OCI-LY3 (cell line): ENCODE measurements around the gene TMEM132D.

ENCODE experiments used
- H2AFZ ChIP-seq: fragments of 200-600, 300-600 bp; shearing (Covaris generic); 2 replicates; pipeline ENCODE4 v1.6.0; 2014; ENCODE audit warnings: antibody characterized with exemption, low read depth, low read length
- H3K27ac ChIP-seq: fragments of 200-600, 300-600 bp; sonication (generic); 2 replicates; pipeline ENCODE4 v1.5.1; 2014; ENCODE audit warnings: mild to moderate bottlenecking, low read length, moderate library complexity, mixed read lengths
- H3K27me3 ChIP-seq: fragments of 200-600, 300-600 bp; sonication (generic); 2 replicates; pipeline ENCODE4 v1.6.1; 2014; ENCODE audit warnings: low read depth, low read length, mixed read lengths
- H3K36me3 ChIP-seq: fragments of 200-600, 300-600 bp; sonication (generic); replicated peaks from 2 replicates; pipeline ENCODE3; 2014; ENCODE audit warnings: low read depth, low read length, mixed read lengths
- H3K4me1 ChIP-seq: fragments of 300-600, 200-600 bp; sonication (generic); 2 replicates; pipeline ENCODE4 v1.6.1; 2014; ENCODE audit warnings: low read length, mixed read lengths
- H3K4me2 ChIP-seq: fragments of 200-600, 300-600 bp; sonication (generic); 2 replicates; pipeline ENCODE4 v1.6.1; 2014; ENCODE audit warnings: low read length, mixed read lengths
- H3K4me3 ChIP-seq: fragments of 300-600, 200-600 bp; sonication (generic); 2 replicates; pipeline ENCODE4 v1.5.1; 2014; ENCODE audit warnings: antibody characterized with exemption, mild to moderate bottlenecking, low read length, moderate library complexity
- H3K79me2 ChIP-seq: fragments of 300-600, 200-600 bp; shearing (Covaris generic); 2 replicates; pipeline ENCODE4 v1.6.1; 2014; ENCODE audit warnings: mild to moderate bottlenecking, low read length, mixed read lengths
- H3K9ac ChIP-seq: fragments of 300-600, 200-600 bp; shearing (Covaris generic); 2 replicates; pipeline ENCODE4 v1.6.0; 2014; ENCODE audit warnings: mild to moderate bottlenecking, low read length, moderate library complexity
- H3K9me3 ChIP-seq: fragments of 200-600, 300-600 bp; shearing (Covaris generic); 2 replicates; pipeline ENCODE4 v1.6.1; 2014; ENCODE audit warnings: low read length, mixed read lengths; ENCODE audit not compliant: insufficient read depth
- H4K20me1 ChIP-seq: fragments of 200-600, 300-600 bp; sonication (generic); 2 replicates; pipeline ENCODE4 v1.6.1; 2016; ENCODE audit warnings: low read length, mixed read lengths; ENCODE audit not compliant: insufficient read depth
- CTCF ChIP-seq: fragments of 200-600, 300-600 bp; sonication (generic); IDR thresholded peaks from 2 replicates; pipeline ENCODE4 v1.5.1; 2014; ENCODE audit warnings: antibody characterized with exemption, low read length, low read depth
- EZH2phosphoT487 ChIP-seq: fragments of 200-600 bp; shearing (Covaris generic); IDR thresholded peaks from 2 replicates; pipeline ENCODE4 v1.6.1; 2018; ENCODE audit warnings: antibody characterized with exemption, mixed run types, low read depth

The TMEM132D gene

GRCh38 chr12:129201029-129201428 lies 702.8 kb downstream of the TMEM132D start:
- H3K9ac ChIP-seq = no peak overlapping the region
- no peaks in the 10 kb centered on the region for H3K36me3 ChIP-seq
- no peaks in the 10 kb centered on the region for H3K27me3 ChIP-seq
- H3K4me3 ChIP-seq = no peak overlapping the region
- H3K4me2 ChIP-seq = no peak overlapping the region
- no peak overlapping the region for H2AFZ ChIP-seq
- no peaks in the 10 kb centered on the region for H3K4me1 ChIP-seq
- no peak overlapping the region for H3K27ac ChIP-seq
- H3K79me2 ChIP-seq = no peaks in the 10 kb centered on the region
- H4K20me1 ChIP-seq = no peaks in the 10 kb centered on the region
- TF ChIP-seq CTCF (no peak), EZH2phosphoT487 (no peak)
- no peaks in the 10 kb centered on the region for H3K9me3 ChIP-seq

- no peak overlapping the region for H3K27ac ChIP-seq
- no peaks in the 10 kb centered on the region for H4K20me1 ChIP-seq
Measured at GRCh38 chr12:129200576-129200975, 703.2 kb downstream of the TMEM132D start.

GRCh38 chr12:129196927-129197326 lies 706.9 kb downstream of the TMEM132D start:
- Histone ChIP-seq H3K4me2 (no peak overlapping the region), H3K4me3 (no peak overlapping the region), H3K36me3 (no peaks in the 10 kb centered on the region), H3K27ac (no peak overlapping the region), H3K79me2 (no peaks in the 10 kb centered on the region), H2AFZ (no peak overlapping the region), H3K9me3 (no peaks in the 10 kb centered on the region), H3K9ac (no peak overlapping the region), H3K27me3 (no peaks in the 10 kb centered on the region), H4K20me1 (no peaks in the 10 kb centered on the region), H3K4me1 (no peaks in the 10 kb centered on the region)
- TF ChIP-seq CTCF = no peak
- TF ChIP-seq EZH2phosphoT487 = no peak

More at GRCh38 chr12:129200576-129200975, 703.2 kb downstream of the TMEM132D start:
- Histone ChIP-seq H3K9ac (no peak overlapping the region), H3K27me3 (no peaks in the 10 kb centered on the region), H3K4me2 (no peak overlapping the region), H3K4me1 (no peaks in the 10 kb centered on the region), H3K4me3 (no peak overlapping the region), H3K36me3 (no peaks in the 10 kb centered on the region), H2AFZ (no peak overlapping the region), H3K79me2 (no peaks in the 10 kb centered on the region), H3K9me3 (no peaks in the 10 kb centered on the region)
- TF ChIP-seq CTCF (no peak), EZH2phosphoT487 (no peak)

- Histone ChIP-seq H3K27ac (no peak overlapping the region), H3K4me1 (no peaks in the 10 kb centered on the region), H3K36me3 (no peaks in the 10 kb centered on the region), H3K9ac (no peak overlapping the region), H3K79me2 (no peaks in the 10 kb centered on the region), H3K4me3 (no peak overlapping the region), H3K9me3 (no peaks in the 10 kb centered on the region), H2AFZ (no peak overlapping the region), H3K4me2 (no peak overlapping the region), H3K27me3 (no peaks in the 10 kb centered on the region), H4K20me1 (no peaks in the 10 kb centered on the region)
- TF ChIP-seq CTCF = no peak
- no peak for TF ChIP-seq EZH2phosphoT487
Measured at GRCh38 chr12:129195081-129195480, 708.7 kb downstream of the TMEM132D start.
